ENCODE data around the gene ATPAF2.
A peak's percentile ranks its signal among the peaks of the same experiment; 100 is the strongest.

The ATPAF2 gene

DNA sequence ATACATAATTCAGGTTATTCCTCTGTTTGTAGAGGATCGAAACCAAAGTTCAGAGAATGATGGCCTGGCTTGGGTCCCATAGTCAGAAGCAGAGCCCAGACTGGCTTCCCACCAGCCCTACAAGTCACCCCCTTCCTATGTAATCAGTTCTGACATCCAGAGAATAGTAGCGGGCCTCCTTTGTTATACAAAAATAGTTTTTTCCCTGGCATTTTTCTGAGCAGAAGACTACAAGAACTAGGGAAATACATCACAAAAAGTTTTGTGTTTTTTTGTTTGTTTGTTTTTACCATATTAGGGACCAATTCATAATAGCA, 19.2 kb downstream of the ATPAF2 start:
- H3K27me3 ChIP-seq (ENCODE audit: control insufficient read depth in 1 of 2, insufficient read depth in 1 of 2, low read length in 2 of 2), result no peaks in the 10 kb centered on the region
- H3K9me3 ChIP-seq (ENCODE audit: control insufficient read depth, low read length), result no peaks in the 10 kb centered on the region
- no peak for DNase-seq
- H2BK12ac ChIP-seq (ENCODE audit: low read length in 2 of 2), result no peak overlapping the region
- no peak overlapping the region for H2AK5ac ChIP-seq (ENCODE audit: low read length, severe bottlenecking)
- no peak overlapping the region for H4K91ac ChIP-seq (ENCODE audit: low read length)
- H2BK120ac ChIP-seq (ENCODE audit: low read depth, low read length), result no peak overlapping the region
- H3K36me3 ChIP-seq (ENCODE audit: control insufficient read depth in 1 of 2, insufficient read depth in 2 of 2, low read depth in 1 of 2, low read length in 2 of 2), result peaks cover 26 to 42% of the 10 kb centered on the region in 2 experiments
- no peak overlapping the region for H3K18ac ChIP-seq (ENCODE audit: low read depth in 1 of 2, low read length in 2 of 2)
- no peak overlapping the region for H3K23ac ChIP-seq (ENCODE audit: low read length in 2 of 2)
- H3K79me1 ChIP-seq (replicated peaks; ENCODE audit: low read length, poor library complexity, severe bottlenecking), result peaks cover 3% of the 10 kb centered on the region
- 100% methylated on average over 1 of the region's 2 CpGs for WGBS
- H2BK15ac ChIP-seq (ENCODE audit: low read depth, poor library complexity, severe bottlenecking), result no peak overlapping the region
- peak overlapping the region; percentile 4 for H3K9ac ChIP-seq (ENCODE audit: low read length)
- peaks cover 17% of the 10 kb centered on the region for H3K4me1 ChIP-seq (ENCODE audit: control insufficient read depth, insufficient read depth, low read depth, low read length)
- no peak overlapping the region for H3K4me2 ChIP-seq (ENCODE audit: low read length, poor library complexity, severe bottlenecking)
- H3K27ac ChIP-seq (ENCODE audit: low read length, poor library complexity, severe bottlenecking), result no peak overlapping the region
- H3K4me3 ChIP-seq (ENCODE audit: insufficient read depth in 1 of 2, low read depth in 1 of 2, low read length in 2 of 2), result no peak overlapping the region
- no peak overlapping the region for H3K14ac ChIP-seq (ENCODE audit: low read length in 2 of 2)
- no peak overlapping the region for H4K8ac ChIP-seq (ENCODE audit: low read length)
- no peak overlapping the region for H3K4ac ChIP-seq (ENCODE audit: low read depth in 1 of 2, low read length in 2 of 2)
- no peak overlapping the region for H2BK5ac ChIP-seq (ENCODE audit: low read depth, low read length, poor library complexity, severe bottlenecking)
- H2AFZ ChIP-seq (ENCODE audit: low read depth, low read length), result no peak overlapping the region

DNA sequence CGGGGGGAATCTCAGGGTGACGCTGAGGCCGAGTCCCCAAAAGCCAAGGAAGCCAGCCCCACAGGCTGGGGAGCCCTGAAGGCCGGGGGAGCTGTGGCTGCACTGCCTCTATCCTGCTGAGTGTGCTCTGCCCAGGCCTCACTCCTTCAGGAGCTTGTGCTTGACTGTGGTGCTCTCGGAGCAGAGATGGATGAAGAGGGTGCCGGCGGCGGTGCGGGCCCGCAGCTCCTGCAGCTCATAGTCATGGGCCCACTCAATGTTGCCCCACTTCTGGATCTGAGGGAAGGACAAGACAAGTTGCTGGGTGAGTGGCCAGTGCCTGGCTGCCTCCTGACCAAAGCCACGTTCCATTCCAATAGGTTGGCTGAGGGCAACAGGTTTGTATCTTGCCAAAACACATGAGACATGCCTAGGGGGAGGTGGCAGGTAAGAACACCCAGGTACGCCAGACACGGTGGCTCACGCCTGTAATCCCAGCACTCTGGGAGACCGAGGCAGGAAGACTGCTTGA, 20.5 kb downstream of the ATPAF2 start:
- Histone ChIP-seq H2BK15ac (ENCODE audit: low read depth, poor library complexity, severe bottlenecking) (no peak overlapping the region), H3K4ac (ENCODE audit: low read depth in 1 of 2, low read length in 2 of 2) (no peak overlapping the region), H3K4me3 (ENCODE audit: insufficient read depth in 1 of 2, low read depth in 1 of 2, low read length in 2 of 2) (no peak overlapping the region), H2AFZ (ENCODE audit: low read depth, low read length) (no peak overlapping the region), H3K36me3 (ENCODE audit: control insufficient read depth in 1 of 2, insufficient read depth in 2 of 2, low read depth in 1 of 2, low read length in 2 of 2) (peaks cover 26 to 38% of the 10 kb centered on the region in 2 experiments), H3K23ac (ENCODE audit: low read length in 2 of 2) (peak overlapping the region in 1 of 2 experiments; percentile 83), H3K4me1 (ENCODE audit: control insufficient read depth, insufficient read depth, low read depth, low read length) (peaks cover 17% of the 10 kb centered on the region), H3K79me1 (replicated peaks; ENCODE audit: low read length, poor library complexity, severe bottlenecking) (peaks cover 3% of the 10 kb centered on the region), H3K27me3 (ENCODE audit: control insufficient read depth in 1 of 2, insufficient read depth in 1 of 2, low read length in 2 of 2) (no peaks in the 10 kb centered on the region), H4K91ac (ENCODE audit: low read length) (no peak overlapping the region), H2BK120ac (ENCODE audit: low read depth, low read length) (no peak overlapping the region), H3K9me3 (ENCODE audit: control insufficient read depth, low read length) (no peaks in the 10 kb centered on the region), H3K4me2 (ENCODE audit: low read length, poor library complexity, severe bottlenecking) (no peak overlapping the region), H4K8ac (ENCODE audit: low read length) (no peak overlapping the region), H2AK5ac (ENCODE audit: low read length, severe bottlenecking) (no peak overlapping the region), H3K9ac (ENCODE audit: low read length) (no peak overlapping the region), H2BK5ac (ENCODE audit: low read depth, low read length, poor library complexity, severe bottlenecking) (no peak overlapping the region), H2BK12ac (ENCODE audit: low read length in 2 of 2) (no peak overlapping the region), H3K14ac (ENCODE audit: low read length in 2 of 2) (no peak overlapping the region), H3K27ac (ENCODE audit: low read length, poor library complexity, severe bottlenecking) (no peak overlapping the region), H3K18ac (ENCODE audit: low read depth in 1 of 2, low read length in 2 of 2) (no peak overlapping the region)
- no peak for DNase-seq
- 96% methylated on average over 15 of the region's 15 CpGs for WGBS

DNA sequence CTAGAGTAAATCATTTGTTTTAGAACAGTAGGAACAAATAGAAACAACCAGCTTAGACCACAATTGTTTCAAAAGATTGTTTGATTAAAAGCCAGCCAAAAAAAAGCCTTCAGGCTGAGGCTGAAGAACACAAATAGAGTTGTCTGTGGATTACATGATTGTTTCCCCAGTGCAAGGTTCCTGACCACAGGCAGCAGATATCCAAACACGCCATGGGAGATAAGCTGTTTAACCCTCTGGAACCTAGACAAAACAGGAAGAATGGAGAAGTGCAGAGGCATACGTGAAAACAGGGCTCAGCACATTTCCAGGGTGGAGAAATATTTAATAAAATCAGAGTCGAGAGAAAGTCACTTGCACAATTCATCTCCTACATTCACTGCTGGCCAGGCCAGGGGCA, 21.0 kb downstream of the ATPAF2 start:
- no peak overlapping the region for H3K27ac ChIP-seq (ENCODE audit: low read length, poor library complexity, severe bottlenecking)
- WGBS, result 83% methylated on average over 3 of the region's 3 CpGs
- H4K8ac ChIP-seq (ENCODE audit: low read length), result no peak overlapping the region
- H2AK5ac ChIP-seq (ENCODE audit: low read length, severe bottlenecking), result no peak overlapping the region
- no peak overlapping the region for H3K23ac ChIP-seq (ENCODE audit: low read length in 2 of 2)
- H2BK15ac ChIP-seq (ENCODE audit: low read depth, poor library complexity, severe bottlenecking), result no peak overlapping the region
- H3K79me1 ChIP-seq (replicated peaks; ENCODE audit: low read length, poor library complexity, severe bottlenecking), result peaks cover 3% of the 10 kb centered on the region
- peaks cover 26 to 38% of the 10 kb centered on the region in 2 experiments for H3K36me3 ChIP-seq (ENCODE audit: control insufficient read depth in 1 of 2, insufficient read depth in 2 of 2, low read depth in 1 of 2, low read length in 2 of 2)
- no peak overlapping the region for H3K4me2 ChIP-seq (ENCODE audit: low read length, poor library complexity, severe bottlenecking)
- no peaks in the 10 kb centered on the region for H3K9me3 ChIP-seq (ENCODE audit: control insufficient read depth, low read length)
- no peak overlapping the region for H3K18ac ChIP-seq (ENCODE audit: low read depth in 1 of 2, low read length in 2 of 2)
- peak; percentile 13 for DNase-seq
- H2BK5ac ChIP-seq (ENCODE audit: low read depth, low read length, poor library complexity, severe bottlenecking), result no peak overlapping the region
- H3K27me3 ChIP-seq (ENCODE audit: control insufficient read depth in 1 of 2, insufficient read depth in 1 of 2, low read length in 2 of 2), result no peaks in the 10 kb centered on the region
- no peak overlapping the region for H4K91ac ChIP-seq (ENCODE audit: low read length)
- no peak overlapping the region for H2BK120ac ChIP-seq (ENCODE audit: low read depth, low read length)
- no peak overlapping the region for H3K14ac ChIP-seq (ENCODE audit: low read length in 2 of 2)
- H3K4me1 ChIP-seq (ENCODE audit: control insufficient read depth, insufficient read depth, low read depth, low read length), result peaks cover 17% of the 10 kb centered on the region
- H3K4ac ChIP-seq (ENCODE audit: low read depth in 1 of 2, low read length in 2 of 2), result no peak overlapping the region
- no peak overlapping the region for H2BK12ac ChIP-seq (ENCODE audit: low read length in 2 of 2)
- H2AFZ ChIP-seq (ENCODE audit: low read depth, low read length), result no peak overlapping the region
- H3K9ac ChIP-seq (ENCODE audit: low read length), result no peak overlapping the region
- H3K4me3 ChIP-seq (ENCODE audit: insufficient read depth in 1 of 2, low read depth in 1 of 2, low read length in 2 of 2), result no peak overlapping the region

DNA sequence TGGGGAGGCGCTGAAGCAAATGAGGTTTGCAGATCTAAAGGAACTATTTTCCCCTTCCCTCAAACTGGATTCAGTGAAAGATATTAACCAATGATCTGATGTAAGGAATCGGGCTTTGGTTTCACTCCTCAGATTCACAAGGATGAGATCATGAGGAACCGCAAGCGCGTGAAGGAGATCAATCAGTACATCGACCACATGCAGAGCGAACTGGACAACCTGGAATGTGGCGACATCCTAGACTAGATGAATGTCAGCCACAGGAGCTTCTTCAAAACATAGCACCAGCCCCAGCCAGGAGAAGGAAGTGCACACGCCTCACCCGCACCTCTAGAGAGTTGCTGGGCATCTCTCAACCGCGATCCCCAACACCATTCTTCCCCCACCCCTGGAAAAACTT, 22.5 kb downstream of the ATPAF2 start:
- no peak overlapping the region for H3K4me2 ChIP-seq (ENCODE audit: low read length, poor library complexity, severe bottlenecking)
- H2BK120ac ChIP-seq (ENCODE audit: low read depth, low read length), result no peak overlapping the region
- no peak overlapping the region for H2BK5ac ChIP-seq (ENCODE audit: low read depth, low read length, poor library complexity, severe bottlenecking)
- no peaks in the 10 kb centered on the region for H3K27me3 ChIP-seq (ENCODE audit: control insufficient read depth in 1 of 2, insufficient read depth in 1 of 2, low read length in 2 of 2)
- no peak overlapping the region for H4K91ac ChIP-seq (ENCODE audit: low read length)
- no peak overlapping the region for H2AK5ac ChIP-seq (ENCODE audit: low read length, severe bottlenecking)
- peaks cover 17% of the 10 kb centered on the region for H3K4me1 ChIP-seq (ENCODE audit: control insufficient read depth, insufficient read depth, low read depth, low read length)
- 97% methylated on average over 12 of the region's 12 CpGs for WGBS
- H2BK12ac ChIP-seq (ENCODE audit: low read length in 2 of 2), result no peak overlapping the region
- no peak for DNase-seq
- no peak overlapping the region for H3K4ac ChIP-seq (ENCODE audit: low read depth in 1 of 2, low read length in 2 of 2)
- no peak overlapping the region for H3K14ac ChIP-seq (ENCODE audit: low read length in 2 of 2)
- peaks cover 3% of the 10 kb centered on the region for H3K79me1 ChIP-seq (replicated peaks; ENCODE audit: low read length, poor library complexity, severe bottlenecking)
- no peak overlapping the region for H4K8ac ChIP-seq (ENCODE audit: low read length)
- no peak overlapping the region for H3K23ac ChIP-seq (ENCODE audit: low read length in 2 of 2)
- no peak overlapping the region for H3K4me3 ChIP-seq (ENCODE audit: insufficient read depth in 1 of 2, low read depth in 1 of 2, low read length in 2 of 2)
- H3K36me3 ChIP-seq (ENCODE audit: control insufficient read depth in 1 of 2, insufficient read depth in 2 of 2, low read depth in 1 of 2, low read length in 2 of 2), result peaks cover 22 to 35% of the 10 kb centered on the region in 2 experiments
- no peak overlapping the region for H2AFZ ChIP-seq (ENCODE audit: low read depth, low read length)
- H3K9ac ChIP-seq (ENCODE audit: low read length), result no peak overlapping the region
- no peak overlapping the region for H3K18ac ChIP-seq (ENCODE audit: low read depth in 1 of 2, low read length in 2 of 2)
- no peak overlapping the region for H3K27ac ChIP-seq (ENCODE audit: low read length, poor library complexity, severe bottlenecking)
- no peak overlapping the region for H2BK15ac ChIP-seq (ENCODE audit: low read depth, poor library complexity, severe bottlenecking)
- H3K9me3 ChIP-seq (ENCODE audit: control insufficient read depth, low read length), result no peaks in the 10 kb centered on the region

Data from mesenchymal stem cell (in vitro differentiated cells and primary cell).